ENCODE data around the gene PROK1.
"Not testable (repeated sequence)": the region's sequence is repeated elsewhere in the genome, so short reads cannot be mapped to it uniquely, and the experiment has no call there.

PROK1 gene, protein sequence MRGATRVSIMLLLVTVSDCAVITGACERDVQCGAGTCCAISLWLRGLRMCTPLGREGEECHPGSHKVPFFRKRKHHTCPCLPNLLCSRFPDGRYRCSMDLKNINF

DNA sequence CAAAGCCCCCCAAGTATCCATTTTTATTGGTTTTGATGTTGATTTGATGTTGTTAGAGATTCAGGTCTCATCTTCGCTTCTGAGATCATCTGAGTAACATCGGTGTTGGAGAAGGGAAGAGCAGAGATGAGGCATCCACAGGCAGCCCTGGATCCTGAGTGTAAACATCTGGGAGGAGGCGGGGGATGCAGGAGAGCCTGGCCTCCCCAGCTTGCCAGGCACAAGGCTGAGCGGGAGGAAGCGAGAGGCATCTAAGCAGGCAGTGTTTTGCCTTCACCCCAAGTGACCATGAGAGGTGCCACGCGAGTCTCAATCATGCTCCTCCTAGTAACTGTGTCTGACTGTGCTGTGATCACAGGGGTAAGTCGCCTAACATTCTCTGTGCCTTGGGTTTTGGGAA is at the start of gene PROK1:
TSS of gene PROK1 (plus strand) at position 221 of the 400 bp plus-strand sequence. CDS start at position 289, 68 bp downstream.
- DNase-seq (ENCODE audit: low read depth in 2 of 2): no peak

- no peak for DNase-seq (ENCODE audit: low read depth in 2 of 2)
Measured at GRCh38 chr1:110403805-110404204, 47.1 kb upstream of the PROK1 start.

DNA sequence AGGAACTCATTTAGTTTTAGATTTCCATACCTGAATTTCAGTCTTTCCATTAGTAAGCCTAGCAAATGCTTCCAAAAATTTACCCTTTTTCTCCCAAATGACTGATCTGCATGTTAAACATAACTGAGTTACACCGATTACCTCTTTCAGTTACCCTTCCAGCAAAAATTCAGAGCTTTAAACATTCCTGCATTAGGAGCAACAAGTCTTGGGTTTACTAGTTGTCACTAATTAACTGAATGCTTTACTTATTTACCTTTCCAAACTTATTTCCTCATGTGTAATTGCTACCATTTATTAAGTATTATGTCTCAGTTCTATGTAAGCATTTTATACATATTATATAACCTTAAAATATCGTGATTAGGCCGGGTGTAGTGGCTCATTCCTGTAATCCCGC is 46.5 kb upstream of the PROK1 start:
- DNase-seq (ENCODE audit: low read depth in 2 of 2): no peak

DNA sequence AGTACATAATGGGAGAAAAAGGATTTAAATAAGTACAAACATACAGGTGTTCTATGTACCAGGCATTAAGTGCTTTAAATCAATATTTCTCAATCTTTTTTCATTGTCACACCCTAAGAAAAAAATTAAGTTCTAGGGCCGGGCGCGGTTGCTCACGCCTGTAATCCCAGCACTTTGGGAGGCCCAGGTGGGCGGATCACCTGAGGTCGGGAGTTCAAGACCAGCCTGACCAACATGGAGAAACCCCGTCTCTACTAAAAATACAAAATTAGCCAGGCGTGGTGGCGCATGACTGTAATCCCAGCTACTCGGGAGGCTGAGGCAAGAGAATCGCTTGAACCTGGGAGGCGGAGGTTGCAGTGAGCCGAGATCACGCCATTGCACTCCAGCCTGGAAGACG is 44.5 kb upstream of the PROK1 start:
- not testable (repeated sequence) for DNase-seq (ENCODE audit: low read depth in 2 of 2)

DNA sequence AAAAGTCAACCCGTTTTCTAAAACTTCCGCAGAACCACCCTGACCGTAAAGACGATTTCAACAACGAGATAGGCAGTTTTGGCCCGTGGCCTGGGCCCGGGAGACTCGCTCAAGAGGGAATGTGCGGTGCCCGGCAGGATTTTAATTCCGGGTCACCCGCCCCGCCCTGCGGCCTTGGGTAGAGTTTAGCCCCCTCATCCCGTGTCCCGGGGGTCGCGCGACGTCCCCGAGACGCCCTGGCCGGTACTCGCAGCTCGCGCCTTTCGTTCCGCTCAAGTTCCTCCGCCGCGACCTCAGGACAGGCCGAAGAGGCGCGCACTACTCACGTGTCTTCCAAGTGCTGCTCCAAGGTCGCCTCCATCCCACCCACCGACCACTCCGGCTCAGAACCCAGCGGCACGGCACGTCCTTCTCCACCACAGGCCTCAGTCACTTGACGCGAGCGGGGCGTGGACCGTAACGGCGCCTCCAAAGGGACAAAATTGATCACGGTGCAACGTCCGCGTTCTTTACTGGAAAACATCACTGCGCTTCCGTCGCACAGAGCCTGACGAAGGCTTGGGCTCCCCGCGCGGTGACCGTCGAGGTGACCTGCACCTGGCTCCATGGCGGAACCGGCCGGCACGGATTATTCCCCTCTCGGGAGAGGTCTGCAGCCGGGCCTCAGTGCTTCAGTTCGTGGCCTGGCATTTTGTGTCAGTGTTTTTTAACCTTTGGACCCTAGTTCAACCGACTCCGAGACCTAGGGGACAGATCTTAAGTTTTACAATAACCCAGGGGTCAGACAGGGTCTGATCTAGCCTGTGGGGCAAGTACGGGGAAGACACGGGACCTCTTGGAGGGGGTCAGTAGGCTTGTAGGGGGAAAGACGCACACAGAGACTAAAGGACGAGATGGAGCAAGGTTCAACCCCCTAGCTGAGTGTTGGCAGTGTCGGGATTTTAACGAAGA is 43.4 kb upstream of the PROK1 start, which contains the start of gene LAMTOR5:
TSS of gene LAMTOR5 (minus strand) at position 435 of the 951 bp plus-strand sequence. CDS start at position 361, 74 bp downstream.
- DNase-seq (ENCODE audit: low read depth in 2 of 2): peak; percentile 77 to 79

- DNase-seq (ENCODE audit: low read depth in 2 of 2): no peak
Measured at GRCh38 chr1:110408488-110408887, 42.5 kb upstream of the PROK1 start.

GRCh38 chr1:110409316-110409715 is 41.6 kb upstream of the PROK1 start:
- DNase-seq (ENCODE audit: low read depth in 2 of 2): no peak

GRCh38 chr1:110411173-110411735 is 39.7 kb upstream of the PROK1 start:
- DNase-seq (ENCODE audit: low read depth in 2 of 2): no peak

GRCh38 chr1:110412576-110412975 is 38.4 kb upstream of the PROK1 start:
- peak; percentile 24 to 50 for DNase-seq (ENCODE audit: low read depth in 2 of 2)

DNA sequence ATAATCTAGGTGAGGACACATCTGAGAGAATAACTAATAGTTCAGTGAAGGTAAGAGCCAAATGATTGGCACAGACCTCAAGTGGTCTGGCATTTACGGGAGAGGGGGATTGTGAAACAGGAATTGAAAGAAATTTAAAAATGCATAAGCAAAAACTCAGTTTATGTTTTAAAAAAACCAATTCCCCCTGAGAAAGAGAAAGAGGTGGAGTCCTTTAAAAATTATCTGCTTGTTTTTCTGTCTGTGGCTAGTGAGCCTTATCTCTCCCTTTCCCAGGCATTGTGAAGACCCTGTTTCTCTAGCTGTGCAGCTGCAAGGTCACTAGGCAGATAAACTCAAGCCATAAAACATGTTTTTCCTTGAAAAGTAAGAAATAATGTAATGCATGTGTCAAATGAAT is 37.9 kb upstream of the PROK1 start:
- DNase-seq (ENCODE audit: low read depth in 2 of 2): not testable (repeated sequence)

- DNase-seq (ENCODE audit: low read depth in 2 of 2): no peak
Measured at GRCh38 chr1:110418729-110419128, 32.2 kb upstream of the PROK1 start.

GRCh38 chr1:110420023-110420662 is 30.8 kb upstream of the PROK1 start:
- no peak for DNase-seq (ENCODE audit: low read depth in 2 of 2)

GRCh38 chr1:110420874-110421793 is 29.8 kb upstream of the PROK1 start:
- no peak for DNase-seq (ENCODE audit: low read depth in 2 of 2)

- no peak for DNase-seq (ENCODE audit: low read depth in 2 of 2)
Measured at GRCh38 chr1:110424699-110425611, 26.0 kb upstream of the PROK1 start.

- no peak for DNase-seq (ENCODE audit: low read depth in 2 of 2)
Measured at GRCh38 chr1:110425612-110426152, 25.3 kb upstream of the PROK1 start.

DNA sequence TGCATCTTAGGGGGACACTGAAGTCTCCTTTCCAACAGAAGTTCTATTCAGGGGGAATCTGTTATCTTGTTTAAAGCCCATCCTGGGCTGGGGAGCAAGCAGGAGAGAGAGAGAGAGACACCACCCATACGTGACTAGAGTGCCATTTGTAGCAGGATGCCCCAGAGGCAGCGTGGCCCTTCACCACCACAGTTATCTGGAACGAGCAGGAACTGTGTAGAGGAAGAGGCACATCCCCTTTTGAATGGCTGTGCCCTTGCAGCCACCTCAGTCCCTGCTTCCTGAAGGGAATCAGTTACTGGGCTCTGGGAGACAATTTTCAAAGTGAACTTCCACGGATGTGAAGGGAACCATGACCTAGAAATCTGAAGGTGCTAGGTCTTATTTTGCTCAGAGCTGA is 24.1 kb upstream of the PROK1 start:
- DNase-seq (ENCODE audit: low read depth in 2 of 2): no peak

GRCh38 chr1:110428946-110429345 is 22.0 kb upstream of the PROK1 start:
- DNase-seq (ENCODE audit: low read depth in 2 of 2): no peak

GRCh38 chr1:110430366-110430765 is 20.6 kb upstream of the PROK1 start:
- DNase-seq (ENCODE audit: low read depth in 2 of 2): no peak

- no peak for DNase-seq (ENCODE audit: low read depth in 2 of 2)
Measured at GRCh38 chr1:110430901-110431300, 20.0 kb upstream of the PROK1 start.

DNA sequence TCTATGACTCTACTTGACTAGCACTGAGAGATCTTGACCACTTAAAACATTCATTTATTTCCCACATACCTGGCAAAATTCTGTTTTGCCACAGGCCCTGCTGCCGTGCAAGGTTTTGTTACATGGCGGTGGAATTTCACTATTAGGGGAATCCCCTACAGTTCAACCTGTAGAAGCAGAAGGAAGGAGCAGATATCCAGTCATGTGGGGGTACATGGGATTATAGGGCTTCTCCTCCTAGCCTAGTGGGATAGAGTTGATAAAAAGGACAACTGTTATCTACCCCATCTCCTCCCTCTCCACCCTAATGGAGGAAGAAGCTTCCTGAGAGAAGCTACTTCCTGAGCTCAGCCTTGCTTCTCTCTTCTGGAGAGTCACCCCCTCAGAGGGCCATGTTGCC is 17.7 kb upstream of the PROK1 start:
- DNase-seq (ENCODE audit: low read depth in 2 of 2): no peak
